H9 (cell line): ENCODE results near the gene METTL21C. TPM values are rescaled to one million over a fixed set of nuclear protein-coding genes. Genes with fewer than 3 reads are reported as not detected.

ENCODE experiments used
- DNase-seq: peaks from one replicate; pipeline ENCODE4 v3.0.0-alpha.2; 2017
- H2AFZ ChIP-seq: one replicate; pipeline ENCODE4 v1.6.1; 2013; ENCODE audit warnings: mild to moderate bottlenecking, low read length, control low read depth, moderate library complexity
- H2AK5ac ChIP-seq: 2 replicates; pipeline ENCODE4 v1.6.1; 2013; ENCODE audit warnings: low read length, control low read depth, mixed read lengths; ENCODE audit not compliant: insufficient read length
- H2BK120ac ChIP-seq: one replicate; pipeline ENCODE4 v1.6.1; 2013; ENCODE audit warnings: low read depth, mild to moderate bottlenecking, low read length, control low read depth, inconsistent platforms; ENCODE audit not compliant: poor library complexity, severe bottlenecking
- H2BK12ac ChIP-seq: 2 replicates; pipeline ENCODE4 v1.6.1; 2013; ENCODE audit warnings: low read length, control low read depth, mixed read lengths, low read depth; ENCODE audit not compliant: insufficient read length
- H2BK15ac ChIP-seq: 2 replicates; pipeline ENCODE4 v1.6.1; 2013; ENCODE audit warnings: low read depth, low read length, control low read depth
- H2BK20ac ChIP-seq: one replicate; pipeline ENCODE4 v1.6.1; 2013; ENCODE audit warnings: low read depth, mild to moderate bottlenecking, low read length, control low read depth, inconsistent platforms; ENCODE audit not compliant: poor library complexity, severe bottlenecking
- H2BK5ac ChIP-seq: 2 replicates; pipeline ENCODE4 v1.6.1; 2013; ENCODE audit warnings: low read length, control low read depth, mixed read lengths; ENCODE audit not compliant: insufficient read length
- H3K14ac ChIP-seq: 2 replicates; pipeline ENCODE4 v1.6.1; 2013; ENCODE audit warnings: low read length, control low read depth; ENCODE audit not compliant: insufficient read depth
- H3K18ac ChIP-seq: 2 replicates; pipeline ENCODE4 v1.6.1; 2013; ENCODE audit warnings: low read depth, mild to moderate bottlenecking, mixed read lengths, low read length, control low read depth; ENCODE audit not compliant: insufficient read length
- H3K23ac ChIP-seq: 2 replicates; pipeline ENCODE4 v1.6.1; 2013; ENCODE audit warnings: low read length, control low read depth, mixed read lengths, low read depth; ENCODE audit not compliant: insufficient read length
- H3K23me2 ChIP-seq: 2 replicates; pipeline ENCODE4 v1.6.1; 2013; ENCODE audit warnings: low read depth, mild to moderate bottlenecking, mixed read lengths, low read length, control low read depth; ENCODE audit not compliant: insufficient read length, poor library complexity, severe bottlenecking
- H3K27ac ChIP-seq: 2 replicates; pipeline ENCODE4 v1.5.1; 2013; ENCODE audit warnings: low read length, control low read depth, mixed read lengths, low read depth; ENCODE audit not compliant: insufficient read length
- H3K27me3 ChIP-seq: 2 replicates; pipeline ENCODE4 v1.6.1; 2013; ENCODE audit warnings: low read length, control low read depth, inconsistent platforms; ENCODE audit not compliant: insufficient read depth
- H3K4ac ChIP-seq: 2 replicates; pipeline ENCODE4 v1.6.1; 2013; ENCODE audit warnings: low read depth, mild to moderate bottlenecking, control low read depth, inconsistent platforms, low read length, moderate library complexity
- H3K4me1 ChIP-seq: 2 replicates; pipeline ENCODE4 v1.6.1; 2013; ENCODE audit warnings: low read length, control low read depth, inconsistent platforms; ENCODE audit not compliant: insufficient read depth
- H3K4me2 ChIP-seq: 2 replicates; pipeline ENCODE4 v1.6.1; 2013; ENCODE audit warnings: low read length, control low read depth, mixed read lengths; ENCODE audit not compliant: insufficient read length, insufficient read depth
- H3K56ac ChIP-seq: 2 replicates; pipeline ENCODE4 v1.6.1; 2013; ENCODE audit warnings: low read depth, mild to moderate bottlenecking, mixed read lengths, low read length, control low read depth; ENCODE audit not compliant: insufficient read length
- H3K79me1 ChIP-seq: 2 replicates; pipeline ENCODE4 v1.6.1; 2013; ENCODE audit warnings: low read depth, mild to moderate bottlenecking, moderate library complexity, low read length, control low read depth, inconsistent platforms; ENCODE audit not compliant: insufficient read depth, poor library complexity, severe bottlenecking
- H3K79me2 ChIP-seq: 2 replicates; pipeline ENCODE4 v1.6.1; 2013; ENCODE audit warnings: low read length, control low read depth, inconsistent platforms; ENCODE audit not compliant: insufficient read depth
- H3K9ac ChIP-seq: 2 replicates; pipeline ENCODE4 v1.6.1; 2013; ENCODE audit warnings: low read length, control low read depth, mixed read lengths; ENCODE audit not compliant: insufficient read length; ENCODE audit errors: extremely low read depth
- H3K9me3 ChIP-seq: one replicate; pipeline ENCODE4 v1.6.1; 2013; ENCODE audit warnings: low read depth, low read length, inconsistent platforms; ENCODE audit not compliant: control insufficient read depth
- H3T11ph ChIP-seq: one replicate; pipeline ENCODE4 v1.6.1; 2013; ENCODE audit warnings: mild to moderate bottlenecking, low read length, control low read depth, inconsistent platforms
- H4K20me1 ChIP-seq: one replicate; pipeline ENCODE4 v1.6.1; 2013; ENCODE audit not compliant: control insufficient read depth, insufficient read length, insufficient read depth
- H4K5ac ChIP-seq: 2 replicates; pipeline ENCODE4 v1.6.1; 2013; ENCODE audit warnings: low read depth, mild to moderate bottlenecking, mixed read lengths, low read length, control low read depth; ENCODE audit not compliant: insufficient read length
- H4K8ac ChIP-seq: replicated peaks from 2 replicates; pipeline ENCODE4 v1.6.1; 2013; ENCODE audit warnings: low read length, control low read depth, mixed read lengths, low read depth; ENCODE audit not compliant: insufficient read length
- H4K91ac ChIP-seq: 2 replicates; pipeline ENCODE4 v1.6.1; 2013; ENCODE audit warnings: low read depth, mild to moderate bottlenecking, moderate library complexity, mixed read lengths, low read length, control low read depth; ENCODE audit not compliant: insufficient read length
- H3K27ac Mint-ChIP-seq, 3 experiments: 2 replicates in 2 of 3; 3 replicates in 1 of 3; pipeline ENCODE4 v1.8.0; 2020 to 2021; ENCODE audit warnings: mixed read lengths in 3 of 3, mild to moderate bottlenecking in 1 of 3, moderate library complexity in 1 of 3
- H3K27me3 Mint-ChIP-seq: 2 replicates; pipeline ENCODE4 v1.8.0; 2021; ENCODE audit warnings: low read depth, mild to moderate bottlenecking, moderate library complexity, mixed read lengths
- H3K36me3 Mint-ChIP-seq, 3 experiments: 2 replicates in 2 of 3; 3 replicates in 1 of 3; pipeline ENCODE4 v1.8.0; 2020 to 2021; ENCODE audit warnings: low read depth in 3 of 3, mixed read lengths in 3 of 3; ENCODE audit not compliant: insufficient read depth in 1 of 3
- H3K4me1 Mint-ChIP-seq, 2 experiments: 2 replicates each; pipeline ENCODE4 v1.8.0; 2020; ENCODE audit warnings: mixed read lengths in 2 of 2
- H3K4me3 Mint-ChIP-seq, 2 experiments: 2 replicates in 1 of 2; 3 replicates in 1 of 2; pipeline ENCODE4 v1.8.0; 2020 to 2021; ENCODE audit warnings: mild to moderate bottlenecking in 2 of 2, mixed read lengths in 2 of 2, moderate library complexity in 1 of 2
- H3K9me3 Mint-ChIP-seq, 2 experiments: 2 replicates in 1 of 2; 3 replicates in 1 of 2; pipeline ENCODE4 v1.8.0; 2020; ENCODE audit warnings: mild to moderate bottlenecking in 2 of 2, mixed read lengths in 2 of 2, moderate library complexity in 1 of 2
- CTCF ChIP-seq: fragments of 200-600 bp; sonication (generic); conservative IDR thresholded peaks from 3 replicates; pipeline ENCODE4 v1.8.0; 2021; ENCODE audit warnings: antibody characterized with exemption, mild to moderate bottlenecking
- WGBS: extraction: QIAGEN DNeasy Blood & Tissue Kit; methylation state at CpG from one replicate; pipeline ENCODE4 v1.1.7; 2013; ENCODE audit warnings: missing lambda C conversion rate, low lambda C conversion rate, mixed read lengths; ENCODE audit not compliant: insufficient read length; ENCODE audit errors: extremely low coverage; 5-methylcytosine and 5-hydroxymethylcytosine counted together
- total RNA-seq: library from RNA; stranded (reverse); gene quantifications from 2 replicates; pipeline ENCODE4 v1.2.1, GENCODE V29; 2021

METTL21C gene
- total RNA-seq, 1 experiment from 2014 or later, result not detected

GRCh38 chr13:102718746-102719145 lies 23.9 kb upstream of the METTL21C start:
- H3K4me3 Mint-ChIP-seq, result no peak overlapping the region
- H2BK20ac ChIP-seq, result no peak overlapping the region
- H3K79me2 ChIP-seq, result no peaks in the 10 kb centered on the region
- no peak overlapping the region for H3K27ac ChIP-seq
- H3K27ac Mint-ChIP-seq, result no peak overlapping the region
- H3K56ac ChIP-seq, result no peak overlapping the region
- H2BK15ac ChIP-seq, result no peak overlapping the region
- H4K20me1 ChIP-seq, result no peaks in the 10 kb centered on the region
- no peak overlapping the region for H3K18ac ChIP-seq
- H2BK12ac ChIP-seq, result no peak overlapping the region
- no peak overlapping the region for H3T11ph ChIP-seq
- H3K4me1 Mint-ChIP-seq, result no peaks in the 10 kb centered on the region
- peaks cover 0 to 2% of the 10 kb centered on the region in 2 experiments; a peak in 3 of 5 replicates for H3K9me3 Mint-ChIP-seq
- WGBS, result no CpG with 5 or more reads among the region's 2 CpGs
- H2BK5ac ChIP-seq, result no peak overlapping the region
- H2AFZ ChIP-seq, result no peak overlapping the region
- no peak overlapping the region for H3K4ac ChIP-seq
- H3K23ac ChIP-seq, result no peak overlapping the region
- no peaks in the 10 kb centered on the region; the same call in 1 of the 2 replicates for H3K27me3 Mint-ChIP-seq
- H3K23me2 ChIP-seq, result no peaks in the 10 kb centered on the region
- H2AK5ac ChIP-seq, result no peak overlapping the region
- H4K5ac ChIP-seq, result no peak overlapping the region
- H4K8ac ChIP-seq, result no peak overlapping the region
- H3K14ac ChIP-seq, result no peak overlapping the region
- no peak for DNase-seq
- H3K4me2 ChIP-seq, result no peak overlapping the region
- no peak overlapping the region for H3K9ac ChIP-seq
- H3K79me1 ChIP-seq, result no peaks in the 10 kb centered on the region
- no peak for TF ChIP-seq CTCF
- H3K4me1 ChIP-seq, result no peaks in the 10 kb centered on the region
- no peak overlapping the region for H4K91ac ChIP-seq
- no peaks in the 10 kb centered on the region for H3K27me3 ChIP-seq
- no peak overlapping the region for H2BK120ac ChIP-seq
- H3K36me3 Mint-ChIP-seq, result peaks cover 0 to 2% (median 0%) of the 10 kb centered on the region in 3 experiments; a peak in 1 of 7 replicates
- H3K9me3 ChIP-seq, result no peaks in the 10 kb centered on the region
